Caco-2 (cell line): ENCODE data around the gene RGS18. TPM values are rescaled to one million over a fixed set of nuclear protein-coding genes. Genes with fewer than 3 reads are reported as not detected.

ENCODE experiments used
- BruUV-seq: library from RNA; stranded (reverse); fragments of 400-500 nt; replicated peaks from 2 replicates; lab custom pipeline; 2021; lab: Mats Ljungman, UMichigan
- CTCF ChIA-PET: fragments of 300-600 bp; sonication (Branson Sonifier 250); formaldehyde crosslinking; loops from one replicate; lab custom pipeline; 2022; ENCODE audit warnings: antibody characterized with exemption; lab: Charles Lee
- POLR2A ChIA-PET: fragments of 300-600 bp; sonication (Branson Sonifier 250); formaldehyde crosslinking; loops from one replicate; lab custom pipeline; 2022; ENCODE audit warnings: antibody characterized with exemption; lab: Charles Lee
- DNase-seq, 2 experiments: peaks; one replicate each; pipeline versions ENCODE4 v3.0.0 to v3.0.0-alpha.2; 2020 to 2022
- H3K27me3 ChIP-seq: replicated peaks from 2 replicates; pipeline ENCODE4 v1.6.0; 2011; ENCODE audit warnings: low read length; ENCODE audit not compliant: control insufficient read depth, insufficient read depth
- H3K36me3 ChIP-seq: 2 replicates; pipeline ENCODE4 v1.5.1; 2011; ENCODE audit warnings: low read length; ENCODE audit not compliant: control insufficient read depth, insufficient read depth
- H3K4me1 ChIP-seq: fragments of 250-450 bp; sonication (Bioruptor Pico); 2 replicates; pipeline ENCODE4 v1.5.1; 2020; ENCODE audit warnings: mild to moderate bottlenecking
- H3K4me3 ChIP-seq: 2 replicates; pipeline ENCODE4 v1.5.1; 2011; ENCODE audit warnings: low read depth, mild to moderate bottlenecking, control low read depth, low read length
- H3K9me3 ChIP-seq: fragments of 250-450 bp; sonication (Bioruptor Pico); 2 replicates; pipeline ENCODE4 v1.5.1; 2020; ENCODE audit warnings: mild to moderate bottlenecking, moderate library complexity
- H3K27ac Mint-ChIP-seq: one replicate; pipeline ENCODE4 v1.8.0; 2022; ENCODE audit warnings: mixed read lengths; ENCODE audit not compliant: unreplicated experiment
- H3K27me3 Mint-ChIP-seq: one replicate; pipeline ENCODE4 v1.8.0; 2022; ENCODE audit warnings: mixed read lengths; ENCODE audit not compliant: insufficient read depth, unreplicated experiment
- H3K36me3 Mint-ChIP-seq: one replicate; pipeline ENCODE4 v1.8.0; 2022; ENCODE audit warnings: mild to moderate bottlenecking, mixed read lengths; ENCODE audit not compliant: insufficient read depth, unreplicated experiment
- H3K4me1 Mint-ChIP-seq: one replicate; pipeline ENCODE4 v1.8.0; 2022; ENCODE audit warnings: low read depth, mixed read lengths; ENCODE audit not compliant: unreplicated experiment
- H3K4me3 Mint-ChIP-seq: one replicate; pipeline ENCODE4 v1.8.0; 2022; ENCODE audit warnings: mild to moderate bottlenecking, moderate library complexity, mixed read lengths; ENCODE audit not compliant: unreplicated experiment
- H3K9me3 Mint-ChIP-seq: one replicate; pipeline ENCODE4 v1.8.0; 2022; ENCODE audit warnings: mixed read lengths; ENCODE audit not compliant: unreplicated experiment
- CTCF ChIP-seq, 2 experiments: fragments of 200-600 bp in 1 of 2; IDR thresholded peaks; 1 replicate in 1 of 2; 2 replicates in 1 of 2; pipeline versions ENCODE4 v1.5.1 to v1.8.0; 2011 to 2022; ENCODE audit warnings: antibody characterized with exemption in 1 of 2, control low read depth in 1 of 2, inconsistent platforms in 1 of 2, low read depth in 1 of 2, low read length in 1 of 2, mild to moderate bottlenecking in 1 of 2, moderate library complexity in 1 of 2; ENCODE audit not compliant: insufficient read depth in 1 of 2, severe bottlenecking in 1 of 2, unreplicated experiment in 1 of 2
- intact Hi-C: fragments of 100-400 bp; cut with micrococcal nuclease; formaldehyde crosslinking; loops from one replicate; pipeline ENCODE4 v1.10.0; 2022; ENCODE audit not compliant: unreplicated experiment
- total RNA-seq: library from RNA; stranded (reverse); gene quantifications from 2 replicates; pipeline ENCODE4 v1.2.3, GENCODE V29; 2022

The RGS18 gene
- total RNA-seq, 1 experiment from 2014 or later, result not detected

GRCh38 chr1:192186197-192186596 is 27.9 kb downstream of the RGS18 start:
- H3K27me3 Mint-ChIP-seq, result no peaks in the 10 kb centered on the region
- no peaks in the 10 kb centered on the region for H3K27me3 ChIP-seq
- ChIA-PET CTCF (no interaction called here), POLR2A (no interaction called here)
- DNase-seq, result no peak
- no peaks in the 10 kb centered on the region for H3K36me3 Mint-ChIP-seq
- no peak overlapping the region for H3K4me3 ChIP-seq
- H3K9me3 Mint-ChIP-seq, result no peaks in the 10 kb centered on the region
- intact Hi-C loops, result no loop called here
- BruUV-seq, result no TSS peak
- no peaks in the 10 kb centered on the region for H3K36me3 ChIP-seq
- no peaks in the 10 kb centered on the region for H3K4me1 ChIP-seq
- H3K4me3 Mint-ChIP-seq, result no peak overlapping the region
- no peaks in the 10 kb centered on the region for H3K9me3 ChIP-seq
- H3K4me1 Mint-ChIP-seq, result no peaks in the 10 kb centered on the region
- no peak for TF ChIP-seq CTCF (IDR thresholded peaks at IDR 0.05; ENCODE audit: insufficient read depth in 1 of 2, low read depth in 1 of 2, low read length in 1 of 2, severe bottlenecking in 1 of 2, unreplicated experiment in 1 of 2)
- no peak overlapping the region for H3K27ac Mint-ChIP-seq

- POLR2A ChIA-PET, result no interaction called here
- BruUV-seq, result no TSS peak
- no peaks in the 10 kb centered on the region for H3K4me1 Mint-ChIP-seq
- no peak for DNase-seq
- H3K36me3 Mint-ChIP-seq, result no peaks in the 10 kb centered on the region
- Histone ChIP-seq H3K4me3 (no peak overlapping the region), H3K36me3 (no peaks in the 10 kb centered on the region), H3K9me3 (no peaks in the 10 kb centered on the region), H3K27me3 (no peaks in the 10 kb centered on the region), H3K4me1 (no peaks in the 10 kb centered on the region)
- H3K27ac Mint-ChIP-seq, result no peak overlapping the region
- H3K9me3 Mint-ChIP-seq, result no peaks in the 10 kb centered on the region
- H3K27me3 Mint-ChIP-seq, result no peaks in the 10 kb centered on the region
- CTCF ChIA-PET, result no interaction called here
- intact Hi-C loops, result no loop called here
- TF ChIP-seq CTCF (IDR thresholded peaks at IDR 0.05; ENCODE audit: insufficient read depth in 1 of 2, low read depth in 1 of 2, low read length in 1 of 2, severe bottlenecking in 1 of 2, unreplicated experiment in 1 of 2), result no peak
- no peak overlapping the region for H3K4me3 Mint-ChIP-seq
These were observed 31.8 kb downstream of the RGS18 start for GRCh38 chr1:192190066-192190465.

GRCh38 chr1:192201303-192201702 is 43.0 kb downstream of the RGS18 start:
- Histone ChIP-seq H3K4me3 (no peak overlapping the region), H3K27me3 (no peaks in the 10 kb centered on the region), H3K4me1 (no peaks in the 10 kb centered on the region), H3K9me3 (no peaks in the 10 kb centered on the region; the same call in 1 of the 2 replicates), H3K36me3 (no peaks in the 10 kb centered on the region)
- H3K4me3 Mint-ChIP-seq, result no peak overlapping the region
- peaks cover 23% of the 10 kb centered on the region for H3K9me3 Mint-ChIP-seq
- ChIA-PET CTCF (no interaction called here), POLR2A (no interaction called here)
- no peak overlapping the region for H3K27ac Mint-ChIP-seq
- no peak for DNase-seq
- no peaks in the 10 kb centered on the region for H3K36me3 Mint-ChIP-seq
- intact Hi-C loops, result no loop called here
- BruUV-seq, result no TSS peak
- TF ChIP-seq CTCF (IDR thresholded peaks at IDR 0.05; ENCODE audit: insufficient read depth in 1 of 2, low read depth in 1 of 2, low read length in 1 of 2, severe bottlenecking in 1 of 2, unreplicated experiment in 1 of 2), result no peak
- H3K4me1 Mint-ChIP-seq, result no peaks in the 10 kb centered on the region
- H3K27me3 Mint-ChIP-seq, result no peaks in the 10 kb centered on the region
